NK-92 treated with Interleukin-12 subunit alpha and Interleukin-12 subunit beta, amount 100 ng/mL, for 24 hours (cell line): ENCODE data around the gene HAO2.
"Not testable (repeated sequence)": the region's sequence is repeated elsewhere in the genome, so short reads cannot be mapped to it uniquely, and the experiment has no call there.

Experiments
- DNase-seq: peaks from one replicate; lab custom pipeline; 2025; lab: John Stamatoyannopoulos, UW

Gene HAO2

GRCh38 chr1:119368554-119368953 lies at the start of gene HAO2:
HAO2 (plus strand) TSS chr1:119368785; CDS start chr1:119381086, 12,301 bp downstream.
- no peak for DNase-seq

DNA sequence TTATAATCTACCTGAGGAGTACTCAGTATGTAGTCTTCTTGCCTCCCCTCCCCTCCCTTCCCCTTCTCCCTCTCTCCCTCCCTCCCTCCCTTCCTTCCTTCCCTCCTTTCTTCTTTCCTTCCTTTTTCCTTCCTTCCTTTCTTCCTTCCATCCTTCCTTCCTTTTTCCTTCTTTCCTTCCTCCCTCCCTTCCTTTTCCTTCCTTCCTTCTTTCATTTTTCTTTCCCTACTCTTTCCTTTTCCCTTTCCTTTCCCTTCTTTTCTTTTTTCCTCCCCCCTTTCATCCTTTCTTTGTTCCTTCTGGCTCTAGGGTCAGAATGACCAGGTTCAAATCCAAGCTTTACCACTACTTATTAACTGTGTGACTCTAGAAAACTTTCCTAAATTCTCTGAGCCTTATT lies 48.5 kb upstream of the HAO2 start:
- no peak for DNase-seq

DNA sequence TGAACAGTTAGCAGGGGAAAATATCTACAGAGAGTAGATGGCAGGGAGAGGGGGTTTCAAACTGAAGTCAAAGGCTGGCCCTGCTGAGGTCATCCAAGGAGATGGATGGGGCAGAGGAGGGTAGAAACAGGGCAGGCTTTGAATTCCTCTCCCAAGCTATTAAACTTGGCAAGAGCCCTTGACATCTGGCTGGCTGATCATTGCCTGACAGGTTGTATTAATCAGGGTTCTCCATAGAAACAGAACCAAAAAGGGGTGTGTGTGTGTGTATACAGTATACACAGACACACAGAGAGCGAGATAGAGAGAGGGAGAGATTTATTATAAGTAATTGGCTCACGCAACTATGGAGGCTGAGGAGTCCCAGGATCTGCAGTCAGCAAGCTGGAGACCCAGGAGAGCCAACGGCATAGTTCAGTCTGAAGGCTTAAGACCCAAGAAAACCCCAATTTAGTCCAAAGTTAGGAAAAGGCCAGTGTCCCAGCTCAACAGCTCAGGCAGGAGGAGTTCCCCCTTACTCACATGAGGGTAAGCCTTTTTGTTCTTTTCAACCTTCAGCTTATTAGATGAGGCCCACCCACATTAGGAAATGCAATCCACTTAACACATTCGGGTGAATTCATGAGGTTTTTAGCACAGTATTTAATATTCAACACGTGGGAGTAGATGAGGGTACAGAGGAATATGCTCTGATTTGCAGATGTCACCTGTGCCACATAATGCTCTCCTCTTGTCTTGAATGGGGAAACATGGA lies 46.7 kb upstream of the HAO2 start:
- DNase-seq: no peak

- no peak for DNase-seq
Measured at GRCh38 chr1:119323216-119323982, 45.2 kb upstream of the HAO2 start.

GRCh38 chr1:119324198-119324597 lies 44.4 kb upstream of the HAO2 start:
- no peak for DNase-seq

- DNase-seq: no peak
Measured at GRCh38 chr1:119326251-119326650, 42.3 kb upstream of the HAO2 start.

DNA sequence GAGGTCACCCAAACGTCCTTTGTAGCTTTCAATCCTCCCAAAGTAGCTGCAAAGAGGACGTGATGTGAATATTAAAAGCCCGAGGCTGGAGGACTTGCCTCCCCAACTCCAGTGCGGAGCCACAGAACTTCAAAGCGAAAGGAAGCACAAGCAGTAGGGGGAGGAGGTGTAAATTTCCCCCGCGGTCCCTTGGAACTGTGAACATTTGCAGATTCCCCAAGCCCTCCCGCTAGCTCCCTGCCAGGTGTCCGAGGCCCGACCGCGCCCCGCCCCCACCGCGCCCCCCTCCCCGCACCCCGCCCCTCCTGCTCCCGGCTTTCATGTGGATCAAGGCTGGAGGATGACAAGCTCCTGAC lies 41.5 kb upstream of the HAO2 start:
- no peak for DNase-seq

DNA sequence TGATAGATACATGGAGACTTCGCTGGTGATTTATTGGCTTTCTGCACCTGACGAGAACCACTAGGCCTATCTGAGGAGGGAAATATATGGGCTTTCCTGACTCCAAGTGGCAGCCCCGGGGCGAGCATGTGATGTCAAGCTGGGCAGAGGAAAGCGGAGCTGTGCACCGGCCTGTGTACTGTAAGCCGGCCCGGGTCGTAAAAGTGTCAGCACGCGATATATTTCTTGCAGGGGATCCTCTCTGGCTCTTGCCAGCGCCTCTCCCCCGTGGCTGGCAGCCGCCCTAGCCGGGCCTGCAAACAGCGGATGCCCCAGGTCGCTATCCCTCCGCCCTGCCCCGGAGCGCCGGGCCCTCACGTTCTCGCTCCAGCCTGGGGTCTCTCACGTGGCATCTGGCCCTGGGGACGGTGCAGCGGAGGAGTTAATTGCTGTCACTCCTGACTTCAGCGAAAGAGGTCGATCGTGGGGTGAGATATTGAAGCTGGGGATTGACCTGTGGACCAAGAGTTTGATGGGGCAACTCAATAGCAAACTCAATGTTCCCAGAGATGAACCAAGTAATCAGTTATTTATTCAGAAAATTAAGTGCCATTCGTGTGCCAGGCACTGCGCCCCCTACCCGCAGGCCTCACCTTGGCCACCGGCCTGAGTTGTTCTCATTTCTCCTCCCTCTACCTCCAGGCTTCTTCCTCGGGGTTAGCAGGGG lies 41.0 kb upstream of the HAO2 start:
- no peak for DNase-seq

GRCh38 chr1:119329541-119330461 lies 38.8 kb upstream of the HAO2 start:
- DNase-seq: no peak

- no peak for DNase-seq
Measured at GRCh38 chr1:119330466-119331189, 38.0 kb upstream of the HAO2 start.

DNA sequence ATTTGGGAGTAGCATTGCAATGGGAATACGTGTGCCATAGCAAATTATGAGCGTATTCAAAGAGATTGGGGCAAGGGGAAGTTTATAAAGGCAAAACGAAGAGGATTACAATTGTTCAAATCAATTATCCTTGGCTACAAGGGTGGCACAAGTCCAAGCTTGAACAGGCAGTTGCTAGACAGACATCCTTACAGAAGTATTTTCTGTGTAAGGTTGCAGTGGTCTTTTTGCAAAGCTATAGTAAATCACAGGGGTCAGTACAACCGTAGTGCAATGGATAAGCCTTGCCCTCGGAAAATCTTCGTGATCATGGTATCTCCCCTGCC lies 37.4 kb upstream of the HAO2 start:
- DNase-seq: no peak

DNA sequence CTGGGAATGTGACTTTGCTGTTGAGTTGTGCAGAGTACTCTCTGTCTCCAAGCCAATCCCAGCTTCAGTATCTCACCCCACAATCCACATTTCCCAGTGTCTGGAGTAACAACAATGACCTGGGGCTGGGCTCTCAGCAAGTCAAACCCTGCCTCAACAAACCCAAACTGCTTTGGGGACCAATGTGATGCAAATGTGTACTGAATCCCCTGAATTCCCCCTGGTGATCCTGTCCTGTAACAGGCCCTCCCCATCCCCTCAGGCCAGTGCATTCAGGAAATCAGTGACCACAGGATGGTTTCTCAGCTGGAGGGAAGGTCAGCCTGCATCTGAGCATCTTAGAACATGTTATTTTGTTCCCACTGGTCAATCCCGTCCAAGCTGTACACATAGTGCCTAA lies 36.7 kb upstream of the HAO2 start:
- no peak for DNase-seq

- no peak for DNase-seq
Measured at GRCh38 chr1:119332622-119333021, 36.0 kb upstream of the HAO2 start.

- DNase-seq: no peak
Measured at GRCh38 chr1:119333163-119333896, 35.3 kb upstream of the HAO2 start.

DNA sequence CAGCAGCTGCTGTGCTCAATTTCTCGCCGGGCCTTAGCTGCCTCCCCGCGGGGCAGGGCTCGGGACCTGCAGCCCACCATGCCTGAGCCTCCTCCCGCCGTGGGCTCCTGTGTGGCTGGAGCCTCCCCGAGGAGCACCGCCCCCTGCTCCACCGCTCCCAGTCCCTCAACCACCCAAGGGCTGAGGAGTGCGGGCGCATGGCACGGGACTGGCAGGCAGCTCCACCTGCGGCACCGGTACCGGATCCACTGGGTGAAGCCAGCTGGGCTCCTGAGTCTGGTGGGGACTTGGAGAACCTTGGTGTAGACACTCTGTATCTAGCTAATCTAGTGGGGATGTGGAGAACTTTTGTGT lies 34.7 kb upstream of the HAO2 start:
- not testable (repeated sequence) for DNase-seq

- DNase-seq: no peak
Measured at GRCh38 chr1:119336848-119337247, 31.7 kb upstream of the HAO2 start.

GRCh38 chr1:119338004-119338403 lies 30.6 kb upstream of the HAO2 start:
- no peak for DNase-seq

- no peak for DNase-seq
Measured at GRCh38 chr1:119338757-119339156, 29.8 kb upstream of the HAO2 start.

- DNase-seq: no peak
Measured at GRCh38 chr1:119340861-119341261, 27.7 kb upstream of the HAO2 start.

DNA sequence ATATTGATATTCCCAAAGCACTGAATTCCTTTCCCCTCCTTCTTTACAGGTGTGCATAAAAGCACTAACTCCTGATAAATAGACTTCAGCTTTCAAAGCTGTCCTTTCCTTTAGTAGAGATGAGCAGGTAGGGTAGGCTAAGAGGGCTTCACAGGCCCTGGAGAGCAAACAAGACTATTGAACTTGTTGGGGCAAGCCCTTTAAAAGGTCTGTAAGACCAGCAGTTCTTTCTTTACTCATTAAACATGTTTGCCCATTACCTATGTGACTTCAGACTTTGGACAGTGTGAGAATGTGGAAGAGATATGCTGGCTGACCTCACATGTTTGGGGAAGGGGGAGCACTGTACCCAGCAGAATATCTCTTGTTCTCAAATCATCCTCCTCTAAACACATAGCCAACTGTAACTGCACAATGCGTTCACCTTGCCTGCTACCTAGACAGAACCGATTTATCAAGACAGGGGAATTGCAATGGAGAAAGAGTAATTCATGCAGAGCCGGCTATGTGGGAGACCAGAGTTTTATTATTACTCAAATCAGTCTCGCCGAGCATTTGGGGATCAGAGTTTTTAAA lies 27.1 kb upstream of the HAO2 start:
- no peak for DNase-seq
